ENCODE data around the gene E4F1. TPM values are rescaled to one million over a fixed set of nuclear protein-coding genes. Genes with fewer than 3 reads are reported as not detected.

Gene E4F1
- total RNA-seq, 2 experiments from 2014 or later = 26.3 to 29.4 TPM

DNA sequence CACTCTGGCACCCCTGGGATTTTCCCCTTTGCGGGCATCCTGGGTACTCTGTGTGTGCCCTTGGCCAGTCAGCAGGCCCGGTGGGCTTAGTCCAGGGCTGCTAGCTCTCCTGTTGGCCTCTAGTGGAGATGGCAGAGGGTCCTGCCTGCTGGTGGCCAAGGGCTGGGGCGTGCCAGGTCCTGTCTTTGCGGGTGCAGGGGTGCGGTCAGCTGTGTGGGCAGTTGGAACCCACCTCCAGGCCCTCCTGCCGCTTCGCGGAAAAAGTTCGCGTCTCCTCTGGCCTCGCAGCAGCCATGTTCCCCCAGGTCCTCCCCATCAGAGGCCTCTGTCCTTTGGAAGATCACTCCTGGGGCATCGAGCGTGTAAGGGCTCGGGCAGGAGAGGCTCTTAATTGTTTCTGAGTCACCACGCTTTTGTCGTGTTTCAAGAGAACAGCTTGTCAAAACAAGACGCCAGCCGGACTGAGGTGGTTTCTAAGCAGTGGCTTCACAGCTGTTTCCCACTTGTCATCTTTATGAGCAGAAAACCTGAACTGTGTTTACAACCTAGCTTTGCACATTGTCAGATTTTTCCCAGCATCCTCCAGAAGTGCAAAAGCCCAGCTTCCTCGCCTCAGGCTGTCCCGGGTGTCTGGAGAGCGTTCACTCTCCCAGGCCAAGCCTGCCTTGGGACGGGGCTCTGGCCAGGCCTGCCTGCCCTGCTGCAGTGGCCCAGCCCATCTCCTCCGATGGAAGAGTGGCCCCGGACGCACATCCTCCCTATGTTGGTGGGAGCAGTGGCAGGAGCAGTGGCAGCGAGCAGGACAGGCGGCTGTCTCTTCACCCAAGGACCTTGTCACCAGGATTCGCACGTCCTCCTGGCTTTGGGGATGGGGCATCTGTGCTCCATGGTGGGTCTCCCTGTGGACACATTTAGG, 7.9 kb downstream of the E4F1 start:
- CTCF ChIA-PET = no interaction called here
- no peak for DNase-seq
- H3K4me3 Mint-ChIP-seq = no peak overlapping the region
- POLR2A ChIA-PET = no interaction called here
- H3K27me3 Mint-ChIP-seq = no peaks in the 10 kb centered on the region
- peaks cover 13% of the 10 kb centered on the region for H3K36me3 Mint-ChIP-seq (ENCODE audit: low read depth)
- no peak overlapping the region for H3K27ac Mint-ChIP-seq
- no peaks in the 10 kb centered on the region for H3K9me3 Mint-ChIP-seq
- peaks cover 2% of the 10 kb centered on the region for H3K4me1 Mint-ChIP-seq

DNA sequence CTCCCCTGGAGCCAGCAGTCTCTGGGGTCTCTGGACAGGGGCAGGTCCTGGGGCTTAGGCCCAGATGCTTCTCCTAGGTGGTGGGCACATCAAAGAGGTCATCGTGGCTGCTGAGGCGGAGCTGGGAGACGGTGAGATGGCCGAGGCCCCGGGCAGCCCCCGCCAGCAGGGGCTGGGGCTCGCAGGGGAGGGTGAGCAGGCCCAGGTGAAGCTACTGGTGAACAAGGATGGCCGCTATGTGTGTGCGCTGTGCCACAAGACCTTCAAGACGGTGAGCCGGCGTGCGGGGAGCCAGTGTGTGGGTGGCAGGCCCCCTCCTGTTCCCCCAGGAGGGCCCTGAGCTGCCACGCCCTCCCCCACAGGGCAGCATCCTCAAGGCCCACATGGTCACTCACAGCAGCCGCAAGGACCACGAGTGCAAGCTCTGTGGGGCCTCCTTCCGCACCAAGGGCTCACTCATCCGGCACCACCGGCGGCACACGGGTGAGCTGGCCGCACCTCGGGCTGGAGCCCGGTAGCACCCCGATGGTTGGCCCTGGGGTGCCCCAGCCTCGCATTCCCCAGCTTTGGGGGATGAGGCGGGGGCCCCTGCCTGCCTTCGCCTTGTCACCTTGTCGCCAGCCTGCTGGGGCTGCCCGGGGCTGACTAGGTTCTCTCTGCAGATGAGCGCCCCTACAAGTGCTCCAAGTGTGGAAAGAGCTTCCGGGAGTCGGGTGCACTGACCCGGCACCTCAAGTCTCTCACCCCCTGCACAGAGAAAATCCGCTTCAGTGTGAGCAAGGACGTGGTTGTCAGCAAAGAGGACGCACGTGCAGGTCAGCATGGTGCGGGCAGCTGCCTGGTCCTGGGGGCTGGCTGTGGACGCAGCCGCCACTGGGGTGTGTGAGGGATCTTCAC, 9.0 kb downstream of the E4F1 start:
- DNase-seq = no peak
- ChIA-PET CTCF (no interaction called here), POLR2A (interaction anchor here (2.0 kb wide), 1 partner anchor 18 kb away, joined by 7 read pairs; no protein-coding TSS in a partner anchor)
- Mint-ChIP-seq H3K4me1 (no peaks in the 10 kb centered on the region), H3K36me3 (ENCODE audit: low read depth) (peaks cover 10% of the 10 kb centered on the region), H3K9me3 (no peaks in the 10 kb centered on the region), H3K27ac (no peak overlapping the region), H3K27me3 (no peaks in the 10 kb centered on the region), H3K4me3 (no peak overlapping the region)

DNA sequence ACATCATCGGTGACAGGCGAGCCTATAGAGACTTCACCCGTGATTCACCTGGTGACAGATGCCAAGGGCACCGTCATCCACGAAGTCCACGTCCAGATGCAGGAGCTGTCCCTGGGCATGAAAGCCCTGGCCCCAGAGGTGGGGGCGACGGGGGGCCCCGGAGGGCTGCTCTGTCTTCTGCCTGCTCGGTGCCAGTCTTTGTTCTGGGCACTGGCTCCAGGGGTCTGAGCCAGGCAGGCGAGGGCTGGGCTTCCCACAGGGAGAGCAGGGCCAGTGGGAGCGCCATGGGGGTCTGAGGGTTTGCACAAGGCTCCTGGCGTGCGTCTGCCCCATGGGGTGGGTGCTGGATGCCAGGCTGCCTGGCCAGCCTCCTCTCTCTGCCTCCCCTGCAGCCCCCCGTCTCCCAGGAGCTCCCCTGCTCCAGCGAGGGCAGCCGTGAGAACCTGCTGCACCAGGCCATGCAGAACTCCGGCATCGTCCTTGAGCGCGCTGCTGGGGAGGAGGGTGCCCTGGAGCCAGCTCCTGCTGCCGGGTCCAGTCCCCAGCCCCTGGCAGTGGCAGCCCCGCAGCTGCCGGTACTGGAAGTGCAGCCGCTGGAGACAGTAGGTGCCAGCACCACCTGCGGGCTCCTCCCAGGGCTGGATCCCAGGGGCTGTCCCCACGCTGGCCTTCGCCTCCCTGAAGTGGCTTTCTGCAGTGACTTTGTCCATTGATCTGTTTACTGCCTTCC, 9.8 kb downstream of the E4F1 start:
- Mint-ChIP-seq H3K27ac (no peak overlapping the region), H3K36me3 (ENCODE audit: low read depth) (peaks cover 10% of the 10 kb centered on the region), H3K4me1 (no peaks in the 10 kb centered on the region), H3K9me3 (no peaks in the 10 kb centered on the region), H3K27me3 (no peaks in the 10 kb centered on the region), H3K4me3 (no peak overlapping the region)
- DNase-seq = no peak
- ChIA-PET POLR2A (interaction anchor here (2.0 kb wide), 1 partner anchor 17 kb away, joined by 7 read pairs; no protein-coding TSS in a partner anchor), CTCF (no interaction called here)

DNA sequence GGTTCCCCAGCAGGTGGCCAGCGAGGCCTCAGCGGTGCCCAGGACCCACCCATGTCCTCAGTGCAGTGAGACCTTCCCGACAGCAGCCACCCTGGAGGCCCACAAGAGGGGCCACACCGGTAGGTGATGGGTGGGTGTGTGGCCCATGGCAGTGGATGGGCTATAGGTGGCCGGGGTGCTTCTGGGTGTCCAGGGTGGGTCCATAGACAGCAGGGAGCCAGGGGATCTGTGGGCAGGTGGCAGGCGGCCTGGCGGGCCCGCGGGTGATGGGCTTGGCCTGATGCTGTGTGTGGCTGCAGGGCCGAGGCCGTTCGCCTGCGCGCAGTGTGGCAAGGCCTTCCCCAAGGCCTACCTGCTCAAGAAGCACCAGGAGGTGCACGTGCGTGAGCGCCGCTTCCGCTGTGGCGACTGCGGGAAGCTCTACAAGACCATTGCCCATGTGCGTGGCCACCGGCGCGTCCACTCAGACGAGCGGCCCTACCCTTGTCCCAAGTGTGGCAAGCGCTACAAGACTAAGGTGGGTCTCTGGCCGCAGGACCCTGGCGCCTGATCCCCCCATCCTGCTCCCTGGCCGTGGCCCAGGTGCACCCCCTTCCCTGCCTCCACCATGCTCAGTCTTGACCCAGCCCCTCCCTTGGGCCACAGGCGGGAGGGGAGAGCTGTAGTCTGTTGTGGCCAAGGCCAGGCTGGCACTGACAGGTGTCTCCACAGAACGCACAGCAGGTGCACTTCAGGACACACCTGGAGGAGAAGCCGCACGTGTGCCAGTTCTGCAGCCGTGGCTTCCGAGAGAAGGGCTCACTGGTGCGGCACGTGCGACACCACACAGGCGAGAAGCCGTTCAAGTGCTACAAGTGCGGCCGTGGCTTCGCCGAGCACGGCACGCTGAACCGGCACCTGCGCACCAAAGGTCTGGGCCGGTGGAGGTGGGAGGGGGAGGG, 10.8 kb downstream of the E4F1 start:
- peaks cover 10% of the 10 kb centered on the region for H3K36me3 Mint-ChIP-seq (ENCODE audit: low read depth)
- POLR2A ChIA-PET = interaction anchor here (2.0 kb wide), 1 partner anchor 16 kb away, joined by 7 read pairs; no protein-coding TSS in a partner anchor

DNA sequence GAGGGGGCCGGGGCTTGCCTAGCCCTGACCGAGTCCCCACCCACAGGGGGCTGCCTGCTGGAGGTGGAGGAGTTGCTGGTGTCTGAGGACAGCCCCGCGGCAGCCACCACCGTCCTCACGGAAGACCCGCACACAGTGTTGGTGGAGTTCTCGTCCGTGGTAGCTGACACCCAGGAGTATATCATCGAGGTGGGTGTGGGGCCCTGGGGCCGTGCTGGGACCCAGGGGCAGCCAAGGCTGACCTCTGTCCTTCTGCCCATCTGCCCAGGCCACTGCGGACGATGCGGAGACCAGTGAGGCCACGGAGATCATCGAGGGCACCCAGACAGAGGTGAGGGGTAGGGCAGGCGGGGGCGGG, 11.4 kb downstream of the E4F1 start:
- DNase-seq = no peak
- no peaks in the 10 kb centered on the region for H3K9me3 Mint-ChIP-seq
- H3K27ac Mint-ChIP-seq = no peak overlapping the region
- POLR2A ChIA-PET = no interaction called here
- H3K36me3 Mint-ChIP-seq (ENCODE audit: low read depth) = peaks cover 9% of the 10 kb centered on the region
- CTCF ChIA-PET = no interaction called here
- H3K27me3 Mint-ChIP-seq = no peaks in the 10 kb centered on the region
- H3K4me1 Mint-ChIP-seq = no peaks in the 10 kb centered on the region
- no peak overlapping the region for H3K4me3 Mint-ChIP-seq

More for the DNA sequence above, 10.8 kb downstream of the E4F1 start:
- Mint-ChIP-seq H3K27ac (no peak overlapping the region), H3K9me3 (no peaks in the 10 kb centered on the region), H3K4me1 (no peaks in the 10 kb centered on the region), H3K27me3 (no peaks in the 10 kb centered on the region), H3K4me3 (no peak overlapping the region)
- CTCF ChIA-PET = no interaction called here
- DNase-seq = no peak

DNA sequence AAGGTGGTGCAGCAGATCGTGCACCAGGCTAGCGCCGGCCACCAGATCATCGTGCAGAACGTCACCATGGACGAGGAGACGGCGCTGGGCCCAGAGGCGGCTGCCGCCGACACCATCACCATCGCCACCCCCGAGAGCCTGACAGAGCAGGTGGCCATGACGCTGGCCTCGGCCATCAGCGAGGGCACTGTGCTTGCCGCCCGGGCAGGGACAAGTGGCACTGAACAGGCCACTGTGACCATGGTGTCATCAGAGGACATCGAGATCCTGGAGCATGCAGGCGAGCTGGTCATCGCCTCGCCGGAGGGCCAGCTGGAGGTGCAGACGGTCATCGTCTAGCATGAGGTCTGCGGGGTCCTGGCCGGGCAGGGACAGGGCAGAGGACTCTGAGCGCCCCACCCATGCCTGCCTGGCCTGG, 11.9 kb downstream of the E4F1 start:
- H3K27me3 Mint-ChIP-seq = no peaks in the 10 kb centered on the region
- CTCF ChIA-PET = no interaction called here
- no peak overlapping the region for H3K27ac Mint-ChIP-seq
- H3K36me3 Mint-ChIP-seq (ENCODE audit: low read depth) = peaks cover 5% of the 10 kb centered on the region
- no peaks in the 10 kb centered on the region for H3K4me1 Mint-ChIP-seq
- no peaks in the 10 kb centered on the region for H3K9me3 Mint-ChIP-seq
- no peak for DNase-seq
- H3K4me3 Mint-ChIP-seq = no peak overlapping the region
- POLR2A ChIA-PET = no interaction called here

DNA sequence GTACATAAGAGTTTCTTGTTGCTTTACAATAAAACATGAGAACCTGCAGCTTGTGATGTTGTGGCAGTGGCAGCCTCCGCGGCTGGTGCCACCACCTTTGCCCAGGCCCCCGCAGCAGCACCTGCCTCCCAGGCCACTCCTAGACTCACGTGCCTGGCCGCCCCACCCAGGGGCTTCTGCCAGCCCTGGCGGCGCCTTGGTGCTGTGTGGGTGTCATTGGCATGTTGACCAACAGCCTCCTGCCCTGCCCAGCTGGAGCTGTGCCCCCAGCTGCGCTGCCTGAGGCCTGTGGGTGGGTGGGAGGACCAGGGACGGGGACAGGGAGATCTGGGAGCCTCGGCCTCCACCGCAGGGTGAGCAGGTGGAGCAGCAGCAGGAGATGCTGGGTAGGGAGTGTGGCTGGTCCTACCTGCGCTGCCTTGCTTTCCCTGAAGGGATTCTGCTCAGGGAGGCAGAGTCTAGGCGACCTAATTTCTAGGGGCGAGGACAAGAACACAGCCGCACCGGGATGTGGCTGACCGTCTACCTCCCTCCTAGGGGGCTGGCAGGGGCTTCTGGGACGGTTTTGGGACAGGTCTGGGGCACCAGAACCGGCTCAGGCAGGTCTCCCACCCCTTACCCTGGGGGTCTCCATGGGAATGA, 12.4 kb downstream of the E4F1 start:
- Mint-ChIP-seq H3K4me1 (no peaks in the 10 kb centered on the region), H3K4me3 (no peak overlapping the region), H3K9me3 (no peaks in the 10 kb centered on the region), H3K27me3 (no peaks in the 10 kb centered on the region), H3K36me3 (ENCODE audit: low read depth) (peaks cover 5% of the 10 kb centered on the region), H3K27ac (no peak overlapping the region)
- POLR2A ChIA-PET = interaction anchor here (0.8 to 2.5 kb wide), 3 partner anchors 10 to 21 kb away, joined by 3 to 11 read pairs (median 7); partner anchors contain the start of genes ECI1 and PGP
- DNase-seq = no peak
- CTCF ChIA-PET = no interaction called here

DNA sequence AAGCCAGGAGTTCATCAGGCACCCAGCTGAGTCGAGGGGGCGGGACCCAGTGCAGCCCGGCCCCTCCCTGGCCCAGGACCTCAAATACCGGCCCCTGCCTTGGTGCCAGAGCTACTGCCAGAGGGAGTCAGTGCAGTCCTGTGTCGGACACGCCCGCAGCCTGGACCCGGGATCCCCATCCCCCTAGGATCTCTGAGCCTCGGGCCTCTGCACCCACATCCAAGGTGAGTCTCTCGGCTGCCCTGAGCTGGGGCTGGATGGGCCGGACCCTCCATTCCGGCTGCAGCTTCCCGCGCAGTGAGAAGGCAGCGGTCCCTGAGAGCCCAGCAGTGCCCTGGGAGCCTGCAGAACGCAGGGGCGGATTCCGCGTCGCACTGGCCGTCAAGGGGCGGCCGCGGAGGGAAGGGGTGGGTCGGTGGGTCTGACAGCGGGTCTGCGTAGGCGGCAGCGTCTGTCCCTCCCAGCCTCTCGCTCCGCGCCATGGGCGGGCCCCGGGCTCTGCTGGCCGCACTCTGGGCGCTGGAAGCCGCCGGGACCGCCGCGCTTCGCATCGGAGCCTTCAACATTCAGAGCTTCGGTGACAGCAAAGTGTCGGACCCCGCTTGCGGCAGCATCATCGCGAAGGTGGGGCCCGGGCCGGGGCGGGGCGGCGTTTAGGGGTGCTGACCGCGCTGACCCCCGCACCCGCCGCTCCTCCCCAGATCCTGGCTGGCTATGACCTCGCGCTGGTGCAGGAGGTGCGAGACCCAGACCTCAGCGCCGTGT, 13.1 kb downstream of the E4F1 start, which contains the start of gene DNASE1L2:
Gene DNASE1L2, plus strand, starts transcription at position 108 of the 765 bp plus-strand sequence. Its CDS starts 373 bp downstream, at position 481.
- Mint-ChIP-seq H3K27ac (no peak within 1 kb of the TSS), H3K36me3 (ENCODE audit: low read depth) (peaks cover 5% of the 10 kb centered on the region), H3K4me1 (no peaks in the 10 kb centered on the region), H3K9me3 (no peaks in the 10 kb centered on the region), H3K4me3 (no peak within 1 kb of the TSS), H3K27me3 (no peaks in the 10 kb centered on the region)
- POLR2A ChIA-PET = interaction anchor here (0.8 to 2.5 kb wide), 3 partner anchors 11 to 22 kb away, joined by 3 to 11 read pairs (median 7); partner anchors contain the start of genes ECI1 and PGP
- CTCF ChIA-PET = no interaction called here
- no peak for DNase-seq

DNA sequence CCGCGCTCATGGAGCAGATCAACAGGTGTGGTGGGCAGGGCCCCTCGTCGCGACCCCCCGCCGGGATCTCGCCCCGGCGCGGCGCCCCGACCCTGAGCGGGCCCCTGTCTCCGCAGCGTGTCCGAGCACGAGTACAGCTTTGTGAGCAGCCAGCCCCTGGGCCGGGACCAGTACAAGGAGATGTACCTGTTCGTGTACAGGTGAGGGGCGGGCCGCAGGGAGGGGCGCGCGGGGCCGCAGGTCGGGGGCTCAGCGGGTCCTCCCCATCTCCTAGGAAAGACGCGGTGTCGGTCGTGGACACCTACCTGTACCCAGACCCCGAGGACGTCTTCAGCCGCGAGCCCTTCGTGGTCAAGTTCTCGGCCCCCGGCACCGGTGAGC, 13.7 kb downstream of the E4F1 start:
- Mint-ChIP-seq H3K4me3 (no peak overlapping the region), H3K4me1 (no peaks in the 10 kb centered on the region), H3K9me3 (no peaks in the 10 kb centered on the region), H3K36me3 (ENCODE audit: low read depth) (peaks cover 2% of the 10 kb centered on the region), H3K27ac (no peak overlapping the region), H3K27me3 (no peaks in the 10 kb centered on the region)
- ChIA-PET POLR2A (interaction anchor here (1.6 to 2.5 kb wide), 2 partner anchors 15 to 23 kb away, joined by 7 to 11 read pairs; partner anchors contain the start of genes ECI1 and PGP), CTCF (no interaction called here)
- no peak for DNase-seq

DNA sequence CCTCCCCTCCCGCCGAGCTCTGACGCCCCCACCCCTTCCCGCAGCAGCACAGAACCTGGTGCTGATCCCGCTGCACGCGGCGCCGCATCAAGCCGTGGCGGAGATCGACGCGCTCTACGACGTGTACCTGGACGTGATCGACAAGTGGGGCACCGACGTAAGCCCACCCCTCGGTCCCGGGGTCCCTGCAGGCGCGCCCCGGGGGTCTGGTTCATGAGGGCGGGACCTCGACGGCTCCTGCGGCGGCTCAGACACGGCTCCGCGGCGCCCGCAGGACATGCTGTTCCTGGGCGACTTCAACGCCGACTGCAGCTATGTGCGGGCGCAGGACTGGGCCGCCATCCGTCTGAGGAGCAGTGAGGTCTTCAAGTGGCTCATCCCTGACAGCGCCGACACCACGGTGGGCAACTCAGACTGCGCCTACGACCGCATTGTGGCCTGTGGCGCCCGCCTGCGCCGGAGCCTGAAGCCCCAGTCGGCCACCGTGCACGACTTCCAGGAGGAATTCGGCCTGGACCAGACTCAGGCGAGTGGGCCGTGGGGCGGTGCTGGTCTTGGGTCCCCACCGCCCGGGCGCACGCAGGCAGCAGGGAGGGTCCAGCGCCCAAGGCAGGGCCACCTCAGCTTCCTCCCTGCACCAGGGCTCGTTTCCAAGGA, 14.2 kb downstream of the E4F1 start:
- no peaks in the 10 kb centered on the region for H3K9me3 Mint-ChIP-seq
- POLR2A ChIA-PET = interaction anchor here (1.5 to 2.5 kb wide), 2 partner anchors 14 to 82 kb away, joined by 3 to 11 read pairs; partner anchors contain the start of genes ECI1 and TRAF7
- CTCF ChIA-PET = no interaction called here
- no peaks in the 10 kb centered on the region for H3K27me3 Mint-ChIP-seq
- H3K4me1 Mint-ChIP-seq = no peaks in the 10 kb centered on the region
- H3K4me3 Mint-ChIP-seq = no peak overlapping the region
- H3K36me3 Mint-ChIP-seq (ENCODE audit: low read depth) = peaks cover 6% of the 10 kb centered on the region
- DNase-seq = no peak
- H3K27ac Mint-ChIP-seq = no peak overlapping the region

Measured in activated CD4-positive, alpha-beta memory T cell treated with anti-CD3 and anti-CD28 coated beads, Interleukin-2, amount 10 ng/mL, durations not matched to agents 7 days and 5 days (primary cell).